Measurements from ENCODE around the gene HNRNPA1L2. TPM values are rescaled to one million over a fixed set of nuclear protein-coding genes. Genes with fewer than 3 reads are reported as not detected.
"Not testable (repeated sequence)": the region's sequence is repeated elsewhere in the genome, so short reads cannot be mapped to it uniquely, and the experiment has no call there.

The HNRNPA1L2 gene
- total and polyA plus RNA-seq, 8 donors = 2.9 to 49.6 (median 5.6) TPM; not detected in 2

- no peak for TF ChIP-seq POLR2A (IDR thresholded peaks at IDR 0.05)
- TF ChIP-seq CTCF (IDR thresholded peaks at IDR 0.05) = no peak
- TF ChIP-seq POLR2AphosphoS5 (IDR thresholded peaks at IDR 0.05) = no peak
- TF ChIP-seq EP300 (IDR thresholded peaks at IDR 0.05) = no peak
- peaks cover 0 to 16% (median 0%) of the 10 kb centered on the region in 4 donors for H3K4me1 ChIP-seq
- WGBS, 5 donors = 90 to 100% (median 98%) methylated on average over 8 of the region's 8 CpGs
- H3K9me3 ChIP-seq = no peaks in the 10 kb centered on the region
- no peak overlapping the region for H3K4me3 ChIP-seq
- DNase-seq = no peak
- H3K36me3 ChIP-seq = peaks cover 17 to 62% (median 57%) of the 10 kb centered on the region in 4 donors
- intact Hi-C loops (cut with DNase I; ENCODE audit: low total_unique reads) = no loop called here
- no peaks in the 10 kb centered on the region for H3K27me3 ChIP-seq
- H3K27ac ChIP-seq = no peak overlapping the region
Measured at GRCh38 chr13:52670726-52671125, 28.5 kb downstream of the HNRNPA1L2 start.

GRCh38 chr13:52673465-52673864 lies 31.2 kb downstream of the HNRNPA1L2 start:
- H3K27me3 ChIP-seq = no peaks in the 10 kb centered on the region
- H3K4me3 ChIP-seq = no peak overlapping the region
- H3K36me3 ChIP-seq = peaks cover 17 to 60% (median 50%) of the 10 kb centered on the region in 4 donors
- no peak overlapping the region for H3K27ac ChIP-seq
- no peak for DNase-seq
- H3K9me3 ChIP-seq = no peaks in the 10 kb centered on the region
- 84 to 94% (median 91%) methylated on average over 1 of the region's 1 CpG for WGBS, 5 donors
- intact Hi-C loops (cut with DNase I; ENCODE audit: low total_unique reads) = no loop called here
- TF ChIP-seq EP300 (IDR thresholded peaks at IDR 0.05) (no peak), POLR2AphosphoS5 (IDR thresholded peaks at IDR 0.05) (no peak), POLR2A (IDR thresholded peaks at IDR 0.05) (no peak), CTCF (IDR thresholded peaks at IDR 0.05) (no peak)
- peaks cover 0 to 10% (median 0%) of the 10 kb centered on the region in 4 donors for H3K4me1 ChIP-seq

GRCh38 chr13:52677823-52678222 lies 35.6 kb downstream of the HNRNPA1L2 start:
- Histone ChIP-seq H3K4me1 (no peaks in the 10 kb centered on the region), H3K4me3 (no peak overlapping the region), H3K9me3 (no peaks in the 10 kb centered on the region), H3K27ac (no peak overlapping the region), H3K36me3 (peaks cover 34 to 77% (median 60%) of the 10 kb centered on the region in 4 donors), H3K27me3 (no peaks in the 10 kb centered on the region)
- intact Hi-C loops (cut with DNase I; ENCODE audit: low total_unique reads) = no loop called here
- DNase-seq = no peak
- WGBS, 5 donors = 48 to 77% (median 64%) methylated on average over 1 of the region's 1 CpG
- TF ChIP-seq POLR2A (IDR thresholded peaks at IDR 0.05) = no peak
- TF ChIP-seq CTCF (IDR thresholded peaks at IDR 0.05) = no peak
- TF ChIP-seq EP300 (IDR thresholded peaks at IDR 0.05) = no peak
- TF ChIP-seq POLR2AphosphoS5 (IDR thresholded peaks at IDR 0.05) = no peak

- H3K27ac ChIP-seq; DNase-seq; H3K4me3 ChIP-seq; H3K9me3 ChIP-seq; intact Hi-C loops (cut with DNase I; ENCODE audit: low total_unique reads); H3K4me1 ChIP-seq; H3K27me3 ChIP-seq: not testable (repeated sequence)
- 92 to 97% (median 96%) methylated on average over 9 of the region's 9 CpGs for WGBS, 5 donors
- H3K36me3 ChIP-seq = peaks cover 24 to 97% (median 91%) of the 10 kb centered on the region in 4 donors
Measured at GRCh38 chr13:52685806-52686205, 43.6 kb downstream of the HNRNPA1L2 start.

GRCh38 chr13:52686376-52686775 lies 44.1 kb downstream of the HNRNPA1L2 start:
- no peak for DNase-seq
- H3K4me3 ChIP-seq = no peak overlapping the region
- TF ChIP-seq CTCF (IDR thresholded peaks at IDR 0.05) (no peak), POLR2AphosphoS5 (IDR thresholded peaks at IDR 0.05) (no peak)
- peaks cover 19 to 97% (median 91%) of the 10 kb centered on the region in 4 donors for H3K36me3 ChIP-seq
- H3K9me3 ChIP-seq = no peaks in the 10 kb centered on the region
- 94 to 98% (median 95%) methylated on average over 4 of the region's 4 CpGs for WGBS, 5 donors
- H3K27ac ChIP-seq = no peak overlapping the region
- no peaks in the 10 kb centered on the region for H3K27me3 ChIP-seq
- intact Hi-C loops (cut with DNase I; ENCODE audit: low total_unique reads) = no loop called here
- H3K4me1 ChIP-seq = no peaks in the 10 kb centered on the region

Other genes starting within 250 kb of the HNRNPA1L2 start
- 1 to 10 TPM in 2 of 5 donors, under 1 TPM in 2, not detected in 1; 0.58 to 8.4 (median 1.7) TPM for gene THSD1, start 236.3 kb upstream of the HNRNPA1L2 start, total RNA-seq
- gene THSD1, start 236.3 kb upstream of the HNRNPA1L2 start, polyA plus RNA-seq = 1 to 10 TPM in 2 of 3 donors, under 1 TPM in 1; 0.12 to 2.0 (median 1.1) TPM
- 100 to 1,000 TPM in 1 of 5 donors, 10 to 100 TPM in 4; 21.7 to 323 (median 78.2) TPM for gene VPS36, start 191.8 kb upstream of the HNRNPA1L2 start, total RNA-seq
- gene VPS36, start 191.8 kb upstream of the HNRNPA1L2 start, polyA plus RNA-seq = 10 to 100 TPM; 15.8 to 21.8 (median 21.6) TPM
- 10 to 100 TPM; 11.7 to 31.6 (median 16.2) TPM for gene CKAP2, start 187.0 kb upstream of the HNRNPA1L2 start, total RNA-seq
- gene CKAP2, start 187.0 kb upstream of the HNRNPA1L2 start, polyA plus RNA-seq = 1 to 10 TPM; 2.3 to 5.1 (median 3.0) TPM
- gene SUGT1, start 10.4 kb downstream of the HNRNPA1L2 start, total RNA-seq = 10 to 100 TPM in 4 of 5 donors, 1 to 10 TPM in 1; 7.0 to 44.6 (median 23.0) TPM
- gene SUGT1, start 10.4 kb downstream of the HNRNPA1L2 start, polyA plus RNA-seq = 10 to 100 TPM; 33.9 to 44.6 (median 36.0) TPM
- gene CNMD, start 97.4 kb downstream of the HNRNPA1L2 start, total RNA-seq = not detected
- gene CNMD, start 97.4 kb downstream of the HNRNPA1L2 start, polyA plus RNA-seq = not detected
- gene PCDH8, start 206.2 kb downstream of the HNRNPA1L2 start, total RNA-seq = under 1 TPM in 1 of 5 donors, not detected in 4; 0.18 TPM
- gene PCDH8, start 206.2 kb downstream of the HNRNPA1L2 start, polyA plus RNA-seq = under 1 TPM; 0.15 to 0.23 (median 0.19) TPM

Data from stomach (tissue), 9 donors.